Activated naive CD8-positive, alpha-beta T cell treated with anti-CD3 and anti-CD28 coated beads, Interleukin-2, amount 10 ng/mL, durations not matched to agents 7 days and 5 days (primary cell): ENCODE results near the gene HACE1. TPM values are rescaled to one million over a fixed set of nuclear protein-coding genes. Genes with fewer than 3 reads are reported as not detected.
"Not testable (repeated sequence)": the region's sequence is repeated elsewhere in the genome, so short reads cannot be mapped to it uniquely, and the experiment has no call there.

ENCODE experiments used
- ATAC-seq: fragments of 150-1000 bp; cut with Tn5 transposase; one replicate; pipeline ENCODE4 v1.10.0; 2021; ENCODE audit warnings: low read depth, moderate library complexity
- POLR2A ChIA-PET: fragments of 350-600 bp; sonication (Branson Sonifier 250); formaldehyde crosslinking; loops from one replicate; lab custom pipeline; 2021; ENCODE audit warnings: antibody characterized with exemption; lab: Charles Lee
- DNase-seq: peaks from one replicate; pipeline ENCODE4 v3.0.0; 2021
- H3K27ac Mint-ChIP-seq: one replicate; pipeline ENCODE4 v1.8.0; 2022; ENCODE audit warnings: mild to moderate bottlenecking, mixed read lengths
- H3K27me3 Mint-ChIP-seq: one replicate; pipeline ENCODE4 v1.8.0; 2022; ENCODE audit warnings: mild to moderate bottlenecking, moderate library complexity, mixed read lengths
- H3K36me3 Mint-ChIP-seq: one replicate; pipeline ENCODE4 v1.8.0; 2021; ENCODE audit warnings: mild to moderate bottlenecking, mixed read lengths
- H3K4me1 Mint-ChIP-seq: one replicate; pipeline ENCODE4 v1.8.0; 2021; ENCODE audit warnings: mixed read lengths
- H3K4me3 Mint-ChIP-seq: one replicate; pipeline ENCODE4 v1.8.0; 2022; ENCODE audit warnings: mild to moderate bottlenecking, moderate library complexity, mixed read lengths
- H3K9me3 Mint-ChIP-seq: one replicate; pipeline ENCODE4 v1.8.0; 2021; ENCODE audit warnings: mixed read lengths
- total RNA-seq, 2 experiments: library from RNA; stranded (reverse); gene quantifications; one replicate each; pipeline ENCODE4 v1.2.3, GENCODE V29; 2021

The HACE1 gene
- total RNA-seq, 2 experiments from 2014 or later, result 19.3 to 20.5 TPM

GRCh38 chr6:104858642-104859041 is 1.1 kb downstream of the HACE1 start:
- Mint-ChIP-seq H3K27me3 (peaks cover 3% of the 10 kb centered on the region), H3K36me3 (peaks cover 5% of the 10 kb centered on the region), H3K4me3 (peak overlapping the region; percentile 95), H3K9me3 (no peaks in the 10 kb centered on the region), H3K27ac (no peak overlapping the region), H3K4me1 (peaks cover 11% of the 10 kb centered on the region)
- ATAC-seq (no peak), DNase-seq (no peak)
- POLR2A ChIA-PET, result interaction anchor here (1.5 kb wide), 1 partner anchor 12 kb away, joined by 3 read pairs; no protein-coding TSS in a partner anchor

DNA sequence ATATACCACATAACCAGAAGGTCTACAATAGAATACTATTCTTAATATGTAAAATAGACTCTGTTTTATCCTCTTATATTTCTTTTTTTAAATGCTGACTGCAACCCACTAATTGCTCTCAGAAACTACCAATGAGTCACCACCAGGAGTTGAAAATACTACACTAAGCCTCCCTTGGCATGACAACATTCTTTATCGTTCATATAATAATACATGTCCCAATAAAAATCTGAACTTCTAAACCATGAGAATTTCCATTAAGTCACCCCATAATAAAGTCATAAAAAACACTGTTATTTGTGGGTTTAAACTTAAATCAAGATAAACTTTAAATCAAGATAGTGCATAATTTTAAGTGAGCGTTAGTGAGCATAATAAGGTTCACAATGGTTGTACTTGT is 4.2 kb downstream of the HACE1 start:
- ATAC-seq, result no peak
- Mint-ChIP-seq H3K36me3 (peaks cover 15% of the 10 kb centered on the region), H3K27ac (no peak overlapping the region), H3K4me1 (peaks cover 7% of the 10 kb centered on the region), H3K27me3 (no peaks in the 10 kb centered on the region), H3K9me3 (no peaks in the 10 kb centered on the region), H3K4me3 (no peak overlapping the region)
- POLR2A ChIA-PET, result no interaction called here
- DNase-seq, result no peak

DNA sequence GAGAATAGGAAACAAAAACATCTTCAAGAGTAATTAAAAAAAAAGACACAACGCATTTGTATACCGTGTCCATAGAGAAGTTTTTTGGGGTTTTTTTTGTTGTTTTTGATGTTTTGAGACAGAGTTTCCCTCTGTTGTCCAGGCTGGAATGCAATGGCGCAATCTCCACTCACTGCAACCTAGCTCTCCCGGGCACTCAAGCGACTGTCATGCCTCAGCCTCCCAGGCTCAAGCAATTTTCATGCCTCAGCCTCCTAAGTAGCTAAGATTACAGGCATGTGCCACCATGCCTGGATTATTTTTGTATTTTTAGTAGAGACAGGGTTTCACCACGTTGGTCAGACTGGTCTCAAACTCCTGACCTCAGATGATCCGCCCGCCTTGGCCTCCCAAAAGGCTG is 12.0 kb downstream of the HACE1 start:
- H3K27ac Mint-ChIP-seq, POLR2A ChIA-PET, H3K27me3 Mint-ChIP-seq, H3K4me3 Mint-ChIP-seq, DNase-seq, ATAC-seq, H3K9me3 Mint-ChIP-seq, H3K4me1 Mint-ChIP-seq: not testable (repeated sequence)
- H3K36me3 Mint-ChIP-seq, result peaks cover 30% of the 10 kb centered on the region

GRCh38 chr6:104843229-104843628 is 16.5 kb downstream of the HACE1 start:
- peaks cover 4% of the 10 kb centered on the region for H3K4me1 Mint-ChIP-seq
- H3K36me3 Mint-ChIP-seq, result peaks cover 27% of the 10 kb centered on the region
- no peaks in the 10 kb centered on the region for H3K9me3 Mint-ChIP-seq
- no peak for ATAC-seq
- no peaks in the 10 kb centered on the region for H3K27me3 Mint-ChIP-seq
- POLR2A ChIA-PET, result no interaction called here
- H3K4me3 Mint-ChIP-seq, result no peak overlapping the region
- no peak overlapping the region for H3K27ac Mint-ChIP-seq
- no peak for DNase-seq

DNA sequence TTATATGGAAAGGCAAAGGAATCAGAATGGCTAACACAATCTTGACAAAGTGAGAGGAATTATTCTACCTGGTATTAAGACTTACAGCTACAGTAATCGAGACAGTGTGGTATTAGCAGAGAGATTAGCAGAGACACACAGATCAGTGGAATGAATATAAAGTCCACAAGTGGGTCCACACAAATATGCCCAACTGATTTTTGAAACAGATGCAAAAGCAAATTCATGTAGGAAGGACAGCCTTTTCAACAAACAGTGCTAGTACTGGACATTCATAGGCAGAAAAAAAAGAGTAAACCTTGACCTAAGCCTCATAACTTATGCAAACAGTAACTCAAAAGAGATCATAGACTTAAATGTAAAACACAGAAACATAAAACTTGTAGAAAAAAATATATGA is 22.6 kb downstream of the HACE1 start:
- H3K4me3 Mint-ChIP-seq, result no peak overlapping the region
- H3K27ac Mint-ChIP-seq, result no peak overlapping the region
- H3K9me3 Mint-ChIP-seq, result no peaks in the 10 kb centered on the region
- DNase-seq (no peak), ATAC-seq (no peak)
- H3K4me1 Mint-ChIP-seq, result no peaks in the 10 kb centered on the region
- H3K36me3 Mint-ChIP-seq, result peaks cover 36% of the 10 kb centered on the region
- H3K27me3 Mint-ChIP-seq, result no peaks in the 10 kb centered on the region
- POLR2A ChIA-PET, result no interaction called here

DNA sequence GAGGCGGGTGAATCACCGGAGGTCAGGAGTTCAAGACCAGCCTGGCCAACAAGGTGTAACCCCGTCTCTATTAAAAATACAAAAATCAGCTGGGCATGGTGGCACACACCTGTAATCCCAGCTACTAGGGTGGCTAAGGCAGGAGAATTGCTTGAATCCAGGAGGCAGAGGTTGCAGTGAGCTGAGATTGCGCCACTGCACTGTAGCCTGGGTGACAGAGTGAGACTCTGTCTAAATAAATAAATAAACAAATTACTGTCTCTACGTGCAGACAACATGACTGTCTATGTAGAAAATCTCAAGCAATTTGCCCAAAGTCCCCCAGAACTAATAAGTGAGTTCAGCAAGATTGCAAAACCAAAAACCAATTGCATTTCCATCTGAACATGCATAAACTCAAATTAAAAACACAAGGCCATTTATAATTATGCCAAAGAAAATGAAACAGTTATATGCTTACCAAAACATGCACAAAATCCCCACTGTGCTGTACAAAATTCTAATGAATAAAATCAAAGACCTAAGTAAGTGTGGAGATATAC is 23.2 kb downstream of the HACE1 start:
- POLR2A ChIA-PET, H3K4me3 Mint-ChIP-seq, H3K9me3 Mint-ChIP-seq, H3K27me3 Mint-ChIP-seq, ATAC-seq, H3K27ac Mint-ChIP-seq, DNase-seq, H3K4me1 Mint-ChIP-seq: not testable (repeated sequence)
- peaks cover 38% of the 10 kb centered on the region for H3K36me3 Mint-ChIP-seq

- no peaks in the 10 kb centered on the region for H3K27me3 Mint-ChIP-seq
Observed at GRCh38 chr6:104835782-104836181, 23.9 kb downstream of the HACE1 start.

DNA sequence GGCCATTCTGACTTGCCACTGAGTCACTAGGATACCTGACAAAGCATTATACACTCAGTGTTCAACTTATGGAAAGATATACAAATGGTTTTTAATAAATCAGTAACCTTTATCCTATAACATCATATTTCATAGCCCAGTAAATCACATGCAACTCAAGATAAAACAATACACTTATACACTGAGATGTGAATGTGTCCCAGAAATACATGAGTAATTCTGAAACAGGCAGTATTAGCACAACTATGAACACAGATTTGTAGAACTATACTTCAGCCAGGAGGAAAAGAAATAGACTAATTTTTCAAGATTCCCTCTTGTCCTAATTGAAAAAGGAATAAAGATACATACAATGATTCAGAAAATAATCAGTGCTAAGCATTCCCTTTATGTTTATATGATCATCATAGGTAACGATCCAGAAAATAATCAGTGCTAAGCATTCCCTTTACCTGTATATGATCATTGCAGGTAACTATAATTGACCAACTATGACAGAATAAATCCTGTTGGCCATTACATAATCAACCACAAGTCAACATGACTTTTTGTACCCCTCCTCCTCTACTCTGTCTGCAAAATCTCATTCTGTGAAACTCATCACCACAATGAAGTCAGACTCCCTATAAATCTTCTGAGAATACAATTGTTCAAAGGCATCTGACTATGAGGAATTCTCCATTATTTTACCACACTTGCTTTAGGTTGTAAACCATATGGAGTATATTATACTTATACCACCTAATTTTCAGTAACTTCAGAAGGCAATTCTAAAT is 30.3 kb downstream of the HACE1 start:
- no peak for DNase-seq
- Mint-ChIP-seq H3K27me3 (no peaks in the 10 kb centered on the region), H3K4me1 (peaks cover 6% of the 10 kb centered on the region), H3K36me3 (peaks cover 16% of the 10 kb centered on the region), H3K9me3 (peaks cover 2% of the 10 kb centered on the region), H3K27ac (no peak overlapping the region), H3K4me3 (no peak overlapping the region)
- ATAC-seq, result no peak
- POLR2A ChIA-PET, result interaction anchor here (0.6 kb wide), 1 partner anchor 37 kb away, joined by 5 read pairs; no protein-coding TSS in a partner anchor

More at GRCh38 chr6:104835782-104836181, 23.9 kb downstream of the HACE1 start:
- Mint-ChIP-seq H3K36me3 (peaks cover 38% of the 10 kb centered on the region), H3K4me1 (no peaks in the 10 kb centered on the region), H3K4me3 (no peak overlapping the region), H3K9me3 (no peaks in the 10 kb centered on the region), H3K27ac (no peak overlapping the region)
- DNase-seq (no peak), ATAC-seq (no peak)
- POLR2A ChIA-PET, result no interaction called here

- Mint-ChIP-seq H3K27me3 (no peaks in the 10 kb centered on the region), H3K4me3 (no peak overlapping the region), H3K36me3 (peaks cover 17% of the 10 kb centered on the region), H3K9me3 (peaks cover 2% of the 10 kb centered on the region), H3K27ac (no peak overlapping the region), H3K4me1 (peaks cover 6% of the 10 kb centered on the region)
- no peak for DNase-seq
- no peak for ATAC-seq
- POLR2A ChIA-PET, result interaction anchor here (0.6 kb wide), 1 partner anchor 36 kb away, joined by 5 read pairs; no protein-coding TSS in a partner anchor
Observed at GRCh38 chr6:104828478-104828877, 31.2 kb downstream of the HACE1 start.

GRCh38 chr6:104820820-104821219 is 38.9 kb downstream of the HACE1 start:
- not testable (repeated sequence) for H3K27ac Mint-ChIP-seq

GRCh38 chr6:104816125-104816524 is 43.6 kb downstream of the HACE1 start:
- Mint-ChIP-seq H3K4me3 (no peak overlapping the region), H3K9me3 (peaks cover 8% of the 10 kb centered on the region), H3K27ac (no peak overlapping the region), H3K27me3 (no peaks in the 10 kb centered on the region), H3K36me3 (peaks cover 45% of the 10 kb centered on the region), H3K4me1 (peaks cover 5% of the 10 kb centered on the region)
- ATAC-seq, result no peak
- DNase-seq, result no peak
- POLR2A ChIA-PET, result no interaction called here

More at GRCh38 chr6:104820820-104821219, 38.9 kb downstream of the HACE1 start:
- H3K4me1 Mint-ChIP-seq, DNase-seq, H3K4me3 Mint-ChIP-seq, ATAC-seq, H3K9me3 Mint-ChIP-seq, POLR2A ChIA-PET, H3K27me3 Mint-ChIP-seq: not testable (repeated sequence)
- peaks cover 34% of the 10 kb centered on the region for H3K36me3 Mint-ChIP-seq

- Mint-ChIP-seq H3K27me3 (no peaks in the 10 kb centered on the region), H3K36me3 (peaks cover 38% of the 10 kb centered on the region), H3K27ac (no peak overlapping the region), H3K4me1 (peaks cover 5% of the 10 kb centered on the region), H3K4me3 (no peak overlapping the region), H3K9me3 (peaks cover 6% of the 10 kb centered on the region)
- ATAC-seq (no peak), DNase-seq (no peak)
- POLR2A ChIA-PET, result no interaction called here
Observed at GRCh38 chr6:104814743-104815142, 45.0 kb downstream of the HACE1 start.

GRCh38 chr6:104813552-104813951 is 46.2 kb downstream of the HACE1 start:
- Mint-ChIP-seq H3K36me3 (peaks cover 34% of the 10 kb centered on the region), H3K27me3 (no peaks in the 10 kb centered on the region), H3K9me3 (peaks cover 5% of the 10 kb centered on the region), H3K27ac (no peak overlapping the region), H3K4me1 (peaks cover 5% of the 10 kb centered on the region), H3K4me3 (no peak overlapping the region)
- DNase-seq (no peak), ATAC-seq (no peak)
- POLR2A ChIA-PET, result no interaction called here

GRCh38 chr6:104809116-104809515 is 50.6 kb downstream of the HACE1 start:
- Mint-ChIP-seq H3K27ac (no peak overlapping the region), H3K4me3 (no peak overlapping the region), H3K4me1 (no peaks in the 10 kb centered on the region), H3K27me3 (no peaks in the 10 kb centered on the region), H3K9me3 (peaks cover 1% of the 10 kb centered on the region), H3K36me3 (peaks cover 35% of the 10 kb centered on the region)
- POLR2A ChIA-PET, result no interaction called here
- no peak for ATAC-seq
- no peak for DNase-seq
